HG03135 (cell line): Measurements from ENCODE around the gene HOGA1.
"Not testable (repeated sequence)": the region's sequence is repeated elsewhere in the genome, so short reads cannot be mapped to it uniquely, and the experiment has no call there.

ENCODE experiments used
- ATAC-seq: cut with Tn5 transposase; IDR thresholded peaks from one replicate; pipeline ENCODE4 v1.9.1; 2021; ENCODE audit warnings: mild to moderate bottlenecking, moderate library complexity; ENCODE audit not compliant: unreplicated experiment

Gene HOGA1

GRCh38 chr10:97644936-97645335 lies 60.7 kb downstream of the HOGA1 start:
- no peak for ATAC-seq

GRCh38 chr10:97647556-97647955 lies 63.4 kb downstream of the HOGA1 start:
- no peak for ATAC-seq

- peak; percentile 79 for ATAC-seq
Measured at GRCh38 chr10:97648562-97649404, 64.6 kb downstream of the HOGA1 start.

- not testable (repeated sequence) for ATAC-seq
Measured at GRCh38 chr10:97649405-97649750, 65.2 kb downstream of the HOGA1 start.

GRCh38 chr10:97650726-97651125 lies 66.5 kb downstream of the HOGA1 start:
- ATAC-seq: no peak

GRCh38 chr10:97651773-97652172 lies 67.6 kb downstream of the HOGA1 start:
- ATAC-seq: no peak

GRCh38 chr10:97656777-97657176 lies 72.6 kb downstream of the HOGA1 start:
- ATAC-seq: no peak

GRCh38 chr10:97659589-97659988 lies 75.4 kb downstream of the HOGA1 start:
- no peak for ATAC-seq
